Measurements from ENCODE around the gene CERS6. TPM values are rescaled to one million over a fixed set of nuclear protein-coding genes. Genes with fewer than 3 reads are reported as not detected.

Gene CERS6
- total and polyA plus RNA-seq, 10 of the 15 experiments (the other 5 are each of a cell fraction or from before 2014, with no cell fraction given), result 1.3 to 20.4 (median 14.1) TPM

DNA sequence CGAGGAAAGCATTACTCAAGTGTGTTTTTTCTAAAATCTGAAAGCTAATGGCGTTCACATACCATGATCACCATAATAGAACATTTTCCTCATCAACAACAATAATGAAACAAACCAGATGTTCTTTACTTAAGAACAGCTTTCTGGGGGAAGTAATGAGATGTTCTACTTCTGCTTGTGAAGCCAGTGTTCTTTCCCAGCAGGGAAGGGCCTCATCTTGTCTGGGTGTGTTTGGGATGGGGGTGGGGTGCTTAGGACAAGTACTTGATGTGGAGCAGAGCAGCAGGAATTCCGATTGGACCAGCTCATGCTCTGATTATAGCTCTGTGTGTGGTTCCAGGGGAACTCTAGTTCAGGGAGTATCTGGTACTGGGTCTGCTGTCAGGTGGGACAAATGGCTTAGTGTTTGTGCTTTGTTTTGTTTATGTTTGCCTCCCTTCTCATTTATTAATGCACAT, 183.4 kb downstream of the CERS6 start:
- H2AFZ ChIP-seq (ENCODE audit: control insufficient read depth, low read depth, low read length), result no peak overlapping the region
- in situ Hi-C loops (cut with MboI) (no loop called here), intact Hi-C loops (cut with micrococcal nuclease; ENCODE audit: unreplicated experiment) (no loop called here)
- peaks cover 2% of the 10 kb centered on the region; the same call in 2 of the 3 replicates for H3K9me3 ChIP-seq (replicated peaks; ENCODE audit: control insufficient read depth, insufficient read depth, low read length)
- H3K4me3 ChIP-seq, result no peak overlapping the region
- no peak overlapping the region for H3K9ac ChIP-seq (ENCODE audit: control insufficient read depth, insufficient read depth, low read length)
- RAD21 ChIA-PET (ENCODE audit: unreplicated experiment), result no interaction called here
- no peaks in the 10 kb centered on the region for H3K27me3 ChIP-seq (replicated peaks in 1 of 2; ENCODE audit: control insufficient read depth in 2 of 2, insufficient read depth in 2 of 2, low read length in 1 of 2)
- FAIRE-seq, result no peak
- TF ChIP-seq RB1 (IDR thresholded peaks at IDR 0.05; ENCODE audit: borderline replicate concordance), result no peak
- no peaks in the 10 kb centered on the region for H3K36me3 ChIP-seq (ENCODE audit: control insufficient read depth in 2 of 2, insufficient read depth in 2 of 2, low read length in 1 of 2)
- POLR2A ChIA-PET, result no interaction called here
- no peak overlapping the region; the same call in none of the 2 replicates for H3K27ac ChIP-seq (ENCODE audit: control insufficient read depth, insufficient read depth)
- H3K79me2 ChIP-seq (ENCODE audit: control insufficient read depth, insufficient read depth, low read length), result no peaks in the 10 kb centered on the region; the same call in none of the 2 replicates
- peaks cover 10% of the 10 kb centered on the region for H3K4me1 ChIP-seq (ENCODE audit: control insufficient read depth, insufficient read depth, low read length)
- no peak for DNase-seq (ENCODE audit: low read depth, low spot score)
- WGBS (ENCODE audit: insufficient coverage, insufficient replicate concordance, low lambda C conversion rate, missing lambda C conversion rate), result 83% methylated on average over 3 of the region's 3 CpGs
- SMC1A ChIA-PET (ENCODE audit: uncharacterized antibody, unreplicated experiment), result interaction anchor here (1.4 kb wide), 1 partner anchor 72 kb away, joined by 4 read pairs; no protein-coding TSS in a partner anchor
- H3K4me2 ChIP-seq (ENCODE audit: control insufficient read depth, insufficient read depth), result no peak overlapping the region; the same call in 1 of the 2 replicates
- ATAC-seq, result no peak
- no peaks in the 10 kb centered on the region for H4K20me1 ChIP-seq (ENCODE audit: control insufficient read depth, insufficient read depth)
- no TSS peak for BruUV-seq (replicated peaks)
- CTCF ChIA-PET, result interaction anchor here (0.9 to 1.4 kb wide), 3 partner anchors 16 to 293 kb away, joined by 3 to 4 read pairs (median 3); no protein-coding TSS in a partner anchor

DNA sequence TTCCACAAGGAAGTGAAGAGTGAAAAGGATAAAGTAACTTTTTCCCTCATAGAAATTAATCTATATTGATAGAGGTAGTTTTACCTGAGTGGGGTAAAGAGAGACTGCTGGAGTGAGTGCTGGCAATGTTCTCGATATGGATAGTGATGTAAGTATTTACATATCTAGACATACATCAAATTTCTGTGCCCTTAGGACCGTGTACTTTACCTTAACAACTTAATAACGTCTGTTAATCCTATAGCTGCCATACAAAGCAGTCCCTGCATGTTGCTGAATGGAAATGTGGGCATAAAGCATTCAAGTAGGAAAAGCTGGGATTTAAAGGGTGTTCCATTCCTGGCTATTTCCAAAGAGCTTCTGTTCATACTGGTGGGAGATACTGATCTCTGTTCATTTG, 184.0 kb downstream of the CERS6 start:
- FAIRE-seq, result no peak
- intact Hi-C loops (cut with micrococcal nuclease; ENCODE audit: unreplicated experiment) (no loop called here), in situ Hi-C loops (cut with MboI) (no loop called here)
- DNase-seq (ENCODE audit: low read depth, low spot score), result no peak
- H3K4me3 ChIP-seq, result no peak overlapping the region
- no peak overlapping the region for H3K9ac ChIP-seq (ENCODE audit: control insufficient read depth, insufficient read depth, low read length)
- no peaks in the 10 kb centered on the region for H3K36me3 ChIP-seq (ENCODE audit: control insufficient read depth in 2 of 2, insufficient read depth in 2 of 2, low read length in 1 of 2)
- H3K9me3 ChIP-seq (replicated peaks; ENCODE audit: control insufficient read depth, insufficient read depth, low read length), result peaks cover 3% of the 10 kb centered on the region; the same call in 2 of the 3 replicates
- H4K20me1 ChIP-seq (ENCODE audit: control insufficient read depth, insufficient read depth), result no peaks in the 10 kb centered on the region
- no peak overlapping the region for H2AFZ ChIP-seq (ENCODE audit: control insufficient read depth, low read depth, low read length)
- no peaks in the 10 kb centered on the region for H3K27me3 ChIP-seq (replicated peaks in 1 of 2; ENCODE audit: control insufficient read depth in 2 of 2, insufficient read depth in 2 of 2, low read length in 1 of 2)
- H3K4me2 ChIP-seq (ENCODE audit: control insufficient read depth, insufficient read depth), result no peak overlapping the region
- no peak for TF ChIP-seq CHD1 (IDR thresholded peaks at IDR 0.05; ENCODE audit: low read depth, low read length)
- no peak for TF ChIP-seq SPI1 (IDR thresholded peaks at IDR 0.05; ENCODE audit: borderline replicate concordance, insufficient read depth, low read depth, low read length)
- TF ChIP-seq HDGF (IDR thresholded peaks at IDR 0.05), result no peak
- TF ChIP-seq, protein P1, sequence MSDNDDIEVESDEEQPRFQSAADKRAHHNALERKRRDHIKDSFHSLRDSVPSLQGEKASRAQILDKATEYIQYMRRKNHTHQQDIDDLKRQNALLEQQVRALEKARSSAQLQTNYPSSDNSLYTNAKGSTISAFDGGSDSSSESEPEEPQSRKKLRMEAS (IDR thresholded peaks at IDR 0.05; ENCODE audit: low read depth, low read length), result no peak
- no peak for TF ChIP-seq ASH2L (IDR thresholded peaks at IDR 0.05; ENCODE audit: borderline replicate concordance, low read depth)
- no TSS peak for BruUV-seq (replicated peaks)
- H3K27ac ChIP-seq (ENCODE audit: control insufficient read depth, insufficient read depth), result no peak overlapping the region
- ATAC-seq, result no peak
- peaks cover 4% of the 10 kb centered on the region for H3K4me1 ChIP-seq (ENCODE audit: control insufficient read depth, insufficient read depth, low read length)
- ChIA-PET RAD21 (ENCODE audit: unreplicated experiment) (no interaction called here), POLR2A (no interaction called here), CTCF (interaction anchor here (0.9 kb wide), 1 partner anchor 294 kb away, joined by 3 read pairs; no protein-coding TSS in a partner anchor), SMC1A (ENCODE audit: uncharacterized antibody, unreplicated experiment) (no interaction called here)
- no peaks in the 10 kb centered on the region; the same call in none of the 2 replicates for H3K79me2 ChIP-seq (ENCODE audit: control insufficient read depth, insufficient read depth, low read length)
- WGBS (ENCODE audit: insufficient coverage, insufficient replicate concordance, low lambda C conversion rate, missing lambda C conversion rate), result 94% methylated on average over 3 of the region's 3 CpGs

All from GM12878 (cell line).